ENCODE measurements around the gene SPINK4. TPM values are rescaled to one million over a fixed set of nuclear protein-coding genes. Genes with fewer than 3 reads are reported as not detected.

SPINK4 gene
- total RNA-seq, 1 donor from 2014 or later, result not detected

GRCh38 chr9:33232815-33233214, 7.2 kb upstream of the SPINK4 start:
- Histone ChIP-seq H3K4me1 (no peaks in the 10 kb centered on the region), H3K9ac (no peak overlapping the region), H3K9me3 (ENCODE audit: low read depth) (no peaks in the 10 kb centered on the region), H3K4me2 (no peak overlapping the region), H3K79me2 (ENCODE audit: low read depth) (no peaks in the 10 kb centered on the region), H3K36me3 (no peaks in the 10 kb centered on the region), H3K27ac (no peak overlapping the region), H2AFZ (replicated peaks) (no peak overlapping the region), H3K4me3 (no peak overlapping the region), H3K27me3 (peaks cover 20% of the 10 kb centered on the region), H3F3A (ENCODE audit: low read depth) (no peaks in the 10 kb centered on the region), H4K20me1 (ENCODE audit: low read depth) (no peaks in the 10 kb centered on the region)
- no peak for DNase-seq (ENCODE audit: low spot score)
- no peak overlapping the region for H3K4me3 Mint-ChIP-seq
- H3K27ac Mint-ChIP-seq, result no peak overlapping the region
- H3K27me3 Mint-ChIP-seq (ENCODE audit: insufficient read depth, low read depth), result peaks cover 14% of the 10 kb centered on the region
- H3K9me3 Mint-ChIP-seq, result no peaks in the 10 kb centered on the region
- H3K36me3 Mint-ChIP-seq, result no peaks in the 10 kb centered on the region
- no peaks in the 10 kb centered on the region for H3K4me1 Mint-ChIP-seq
- TF ChIP-seq EZH2phosphoT487 (IDR thresholded peaks at IDR 0.05), result no peak
- TF ChIP-seq CTCF (IDR thresholded peaks at IDR 0.05), result no peak
- TF ChIP-seq EZH2 (IDR thresholded peaks at IDR 0.05), result no peak

- H3K79me2 ChIP-seq (ENCODE audit: low read depth), result no peaks in the 10 kb centered on the region
- Mint-ChIP-seq H3K36me3 (no peaks in the 10 kb centered on the region), H3K4me3 (no peak overlapping the region), H3K27me3 (ENCODE audit: insufficient read depth, low read depth) (peaks cover 12% of the 10 kb centered on the region), H3K9me3 (no peaks in the 10 kb centered on the region), H3K27ac (no peak overlapping the region), H3K4me1 (no peaks in the 10 kb centered on the region)
- H4K20me1 ChIP-seq (ENCODE audit: low read depth), result no peaks in the 10 kb centered on the region
- peaks cover 20% of the 10 kb centered on the region for H3K27me3 ChIP-seq
- H3K36me3 ChIP-seq, result no peaks in the 10 kb centered on the region
- no peaks in the 10 kb centered on the region for H3F3A ChIP-seq (ENCODE audit: low read depth)
- no peaks in the 10 kb centered on the region for H3K9me3 ChIP-seq (ENCODE audit: low read depth)
- DNase-seq (ENCODE audit: low spot score), result no peak
- H2AFZ ChIP-seq (replicated peaks), result no peak overlapping the region
- no peak overlapping the region for H3K4me3 ChIP-seq
- H3K9ac ChIP-seq, result no peak overlapping the region
- H3K4me1 ChIP-seq, result no peaks in the 10 kb centered on the region
- no peak overlapping the region for H3K4me2 ChIP-seq
- no peak overlapping the region for H3K27ac ChIP-seq
- no peak for TF ChIP-seq CTCF (IDR thresholded peaks at IDR 0.05)
- TF ChIP-seq EZH2phosphoT487 (IDR thresholded peaks at IDR 0.05), result no peak
- TF ChIP-seq EZH2 (IDR thresholded peaks at IDR 0.05), result no peak
Observed at GRCh38 chr9:33233626-33234342, 6.2 kb upstream of the SPINK4 start.

GRCh38 chr9:33234511-33235467, 5.2 kb upstream of the SPINK4 start:
- Histone ChIP-seq H3K9me3 (ENCODE audit: low read depth) (no peaks in the 10 kb centered on the region), H2AFZ (replicated peaks) (no peak overlapping the region), H3F3A (ENCODE audit: low read depth) (no peaks in the 10 kb centered on the region), H3K4me3 (no peak overlapping the region), H3K4me1 (no peaks in the 10 kb centered on the region), H4K20me1 (ENCODE audit: low read depth) (no peaks in the 10 kb centered on the region), H3K36me3 (no peaks in the 10 kb centered on the region), H3K27ac (no peak overlapping the region), H3K27me3 (peaks cover 20% of the 10 kb centered on the region), H3K4me2 (no peak overlapping the region), H3K9ac (no peak overlapping the region), H3K79me2 (ENCODE audit: low read depth) (no peaks in the 10 kb centered on the region)
- peaks cover 4% of the 10 kb centered on the region for H3K4me1 Mint-ChIP-seq
- no peaks in the 10 kb centered on the region for H3K36me3 Mint-ChIP-seq
- no peak overlapping the region for H3K27ac Mint-ChIP-seq
- TF ChIP-seq EZH2 (IDR thresholded peaks at IDR 0.05) (no peak), EZH2phosphoT487 (IDR thresholded peaks at IDR 0.05) (no peak), CTCF (IDR thresholded peaks at IDR 0.05) (no peak)
- no peak overlapping the region for H3K4me3 Mint-ChIP-seq
- H3K9me3 Mint-ChIP-seq, result no peaks in the 10 kb centered on the region
- no peak for DNase-seq (ENCODE audit: low spot score)
- H3K27me3 Mint-ChIP-seq (ENCODE audit: insufficient read depth, low read depth), result peaks cover 12% of the 10 kb centered on the region
